Measurements from ENCODE around the gene DCN.

DCN gene

DNA sequence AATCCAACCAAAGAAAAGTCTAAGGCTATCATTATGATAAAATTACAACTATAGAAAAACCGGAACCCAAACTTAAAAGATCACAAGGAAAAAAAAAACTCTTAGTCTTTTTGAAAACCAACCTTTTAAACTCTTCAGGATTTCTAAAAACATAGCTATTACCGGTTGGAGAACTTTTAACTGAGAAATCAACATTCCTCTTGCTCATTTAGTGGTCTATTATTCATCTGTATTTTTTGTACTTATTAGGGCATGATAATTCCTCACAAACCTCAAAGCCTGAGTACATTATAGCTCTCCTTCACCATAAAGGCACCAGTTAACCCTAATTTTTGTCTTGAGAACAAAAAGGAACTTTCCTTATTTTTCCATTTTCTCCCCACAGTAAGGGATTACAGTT is 81.7 kb downstream of the DCN start:
- DNase-seq (ENCODE audit: low read depth in 2 of 2): no peak

- DNase-seq (ENCODE audit: low read depth in 2 of 2): no peak
Observed at GRCh38 chr12:91099836-91100235, 82.8 kb downstream of the DCN start.

GRCh38 chr12:91099341-91099740 is 83.3 kb downstream of the DCN start:
- no peak for DNase-seq (ENCODE audit: low read depth in 2 of 2)

- DNase-seq (ENCODE audit: low read depth in 2 of 2): no peak
Observed at GRCh38 chr12:91098941-91099340, 83.7 kb downstream of the DCN start.

- DNase-seq (ENCODE audit: low read depth in 2 of 2): no peak
Observed at GRCh38 chr12:91098461-91098860, 84.2 kb downstream of the DCN start.

GRCh38 chr12:91094957-91095356 is 87.7 kb downstream of the DCN start:
- DNase-seq (ENCODE audit: low read depth in 2 of 2): no peak

DNA sequence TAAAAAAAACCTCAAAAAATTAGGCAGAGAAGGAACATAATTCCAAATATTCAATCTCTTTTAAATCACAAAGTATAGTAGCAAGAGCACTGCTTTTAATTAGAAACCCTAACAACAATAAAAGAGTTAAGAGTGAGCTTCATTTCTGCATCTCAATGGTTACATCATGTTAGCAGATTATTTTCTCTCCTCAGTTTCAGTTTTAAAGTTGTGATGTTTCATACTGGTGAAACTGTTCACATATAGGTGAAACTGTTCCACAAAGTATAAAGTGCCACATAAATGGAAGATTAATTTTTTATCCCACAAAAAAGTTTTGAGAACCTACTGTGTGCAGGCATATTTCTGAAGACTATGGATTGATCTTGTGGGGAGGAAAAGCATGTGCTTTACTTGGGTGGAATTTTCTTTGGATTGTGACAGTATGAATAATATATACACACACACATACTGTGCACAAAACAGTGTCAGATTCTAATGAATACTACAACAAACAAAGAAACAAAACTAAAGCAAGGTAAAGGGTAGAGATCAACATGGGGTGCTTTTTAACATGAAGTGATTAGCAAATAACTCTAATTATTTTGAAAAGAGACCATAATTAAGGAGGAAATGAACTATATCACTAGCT is 88.5 kb downstream of the DCN start:
- no peak for DNase-seq (ENCODE audit: low read depth in 2 of 2)

DNA sequence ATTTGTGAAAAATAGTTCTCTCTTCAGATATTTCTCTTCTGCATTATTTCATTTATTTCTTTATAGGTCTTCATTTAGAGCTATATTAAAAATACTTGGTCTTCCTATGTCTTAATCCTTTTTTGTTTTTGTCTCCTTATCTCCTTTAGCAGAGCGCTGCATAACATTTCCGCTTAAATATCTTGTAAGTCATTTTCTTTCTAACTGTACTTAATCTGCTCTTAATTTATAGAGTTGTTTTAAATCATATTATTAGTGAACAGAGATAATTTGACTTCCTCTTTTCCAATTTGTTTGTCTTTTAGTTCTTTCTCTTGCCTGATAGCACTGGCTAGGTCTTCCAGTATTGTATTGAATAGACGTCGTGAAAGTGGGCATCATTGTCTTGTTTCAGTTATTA is 89.3 kb downstream of the DCN start:
- no peak for DNase-seq (ENCODE audit: low read depth in 2 of 2)

DNA sequence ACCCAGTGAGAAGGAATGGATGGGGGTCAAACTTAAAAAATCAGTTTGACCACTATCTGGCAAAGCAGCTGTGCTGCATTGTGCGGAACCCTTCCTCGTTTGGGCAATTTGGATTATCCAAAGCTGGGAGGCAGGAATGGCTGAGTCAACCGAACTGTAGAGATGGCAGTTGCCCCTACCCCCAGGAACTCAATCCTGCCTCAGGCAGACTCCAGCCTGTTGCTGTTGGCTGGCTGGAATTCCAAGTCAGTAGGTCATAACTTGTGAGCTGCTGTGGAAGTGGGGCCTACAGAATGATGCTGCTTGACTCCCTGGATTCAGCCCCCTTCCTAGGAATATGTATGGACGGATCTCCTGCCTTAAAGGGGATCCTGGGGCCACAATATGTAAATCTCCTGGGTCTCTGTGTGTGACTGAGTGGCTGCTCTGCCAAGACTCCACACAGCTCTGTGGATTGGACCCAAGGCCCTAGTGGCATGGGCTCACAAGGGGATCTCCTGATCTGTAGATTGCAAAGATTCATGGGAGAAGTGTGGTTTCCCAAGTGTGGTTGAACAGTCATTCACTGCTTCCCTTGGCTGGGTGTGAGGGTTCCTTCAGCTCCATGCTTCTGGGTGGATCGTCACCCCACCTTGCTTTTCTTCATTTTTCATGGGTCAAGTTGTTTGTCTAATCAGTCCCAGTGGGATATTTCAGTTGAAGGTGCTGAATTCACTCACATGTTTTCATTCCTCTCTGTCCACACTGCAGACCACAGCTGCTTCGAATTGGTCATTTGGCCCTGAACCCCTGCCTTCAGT is 90.5 kb downstream of the DCN start:
- no peak for DNase-seq (ENCODE audit: low read depth in 2 of 2)
